M059J (cell line): Measurements from ENCODE around the gene SSC5D. TPM values are rescaled to one million over a fixed set of nuclear protein-coding genes. Genes with fewer than 3 reads are reported as not detected.
A peak's percentile ranks its signal among the peaks of the same experiment; 100 is the strongest.
"Not testable (repeated sequence)": the region's sequence is repeated elsewhere in the genome, so short reads cannot be mapped to it uniquely, and the experiment has no call there.

Source experiments
- DNase-seq: peaks from one replicate; pipeline ENCODE4 v3.0.0-alpha.2; 2012; ENCODE audit warnings: low read depth
- total RNA-seq: library from RNA; depleted of rRNA; stranded (reverse); fragments of >200 nt; shearing (Covaris generic); gene quantifications from 2 replicates; pipeline ENCODE4 v1.2.3, GENCODE V29; 2014

SSC5D gene
- total RNA-seq, 1 experiment from 2014 or later, result 7.2 TPM

- DNase-seq, result peak; percentile 88
These were observed 15.4 kb downstream of the SSC5D start for GRCh38 chr19:55503502-55504251.

GRCh38 chr19:55504252-55504603 is 16.0 kb downstream of the SSC5D start:
- no peak for DNase-seq

- no peak for DNase-seq
These were observed 16.7 kb downstream of the SSC5D start for GRCh38 chr19:55504981-55505380.

GRCh38 chr19:55508120-55508519 is 19.9 kb downstream of the SSC5D start:
- DNase-seq, result no peak

GRCh38 chr19:55516878-55517620 is 28.8 kb downstream of the SSC5D start:
- DNase-seq, result peak; percentile 84

- DNase-seq, result peak; percentile 89
These were observed 31.4 kb downstream of the SSC5D start for GRCh38 chr19:55519451-55520311.

GRCh38 chr19:55520691-55521292 is 32.6 kb downstream of the SSC5D start:
- DNase-seq, result no peak

- DNase-seq, result no peak
These were observed 37.3 kb downstream of the SSC5D start for GRCh38 chr19:55525289-55526101.

- DNase-seq, result peak; percentile 57
These were observed 38.3 kb downstream of the SSC5D start for GRCh38 chr19:55526216-55527196.

GRCh38 chr19:55527197-55528029 is 39.2 kb downstream of the SSC5D start:
- no peak for DNase-seq

GRCh38 chr19:55528030-55528803 is 40.0 kb downstream of the SSC5D start:
- no peak for DNase-seq

GRCh38 chr19:55529636-55530234 is 41.5 kb downstream of the SSC5D start:
- no peak for DNase-seq

- no peak for DNase-seq
These were observed 42.8 kb downstream of the SSC5D start for GRCh38 chr19:55530996-55531395.

GRCh38 chr19:55534280-55534679 is 46.0 kb downstream of the SSC5D start:
- DNase-seq, result not testable (repeated sequence)

- no peak for DNase-seq
These were observed 47.1 kb downstream of the SSC5D start for GRCh38 chr19:55535173-55535964.

- no peak for DNase-seq
These were observed 47.7 kb downstream of the SSC5D start for GRCh38 chr19:55535965-55536350.

GRCh38 chr19:55536366-55536765 is 48.1 kb downstream of the SSC5D start:
- no peak for DNase-seq
